CD4-positive, alpha-beta T cell (primary cell): Measurements from ENCODE around the gene TMEM183A. TPM values are rescaled to one million over a fixed set of nuclear protein-coding genes. Genes with fewer than 3 reads are reported as not detected.
A peak's percentile ranks its signal among the peaks of the same experiment; 100 is the strongest.

Source experiments
- ATAC-seq: fragments of 200-7000 bp; cut with Tn5 transposase; one replicate; pipeline ENCODE4 v1.10.0; 2022; ENCODE audit warnings: mild to moderate bottlenecking; ENCODE audit not compliant: poor library complexity
- CTCF ChIA-PET: fragments of 350-600 bp; sonication (Branson Sonifier 250); formaldehyde crosslinking; loops from one replicate; lab custom pipeline; 2021; ENCODE audit warnings: antibody characterized with exemption, inconsistent platforms; lab: Charles Lee
- POLR2A ChIA-PET: fragments of 350-600 bp; sonication (Branson Sonifier 250); formaldehyde crosslinking; loops from one replicate; lab custom pipeline; 2021; ENCODE audit warnings: antibody characterized with exemption, inconsistent platforms; lab: Charles Lee
- DNase-seq, 14 experiments: peaks; one replicate each; pipeline ENCODE4 v3.0.0-alpha.2; 2013 to 2020; ENCODE audit warnings: mixed read lengths in 2 of 14
- H3K27ac ChIP-seq, 2 donors: one replicate each; pipeline versions ENCODE4 v1.5.1 to v1.7.0; 2013; ENCODE audit warnings: low read length in 2 of 2, low read depth in 1 of 2, mild to moderate bottlenecking in 1 of 2
- H3K27me3 ChIP-seq, 2 experiments: 1 replicate in 1 of 2; 2 replicates in 1 of 2; pipeline versions ENCODE4 v1.6.1 to v1.7.0; 2013; ENCODE audit warnings: low read length in 2 of 2, control low read depth in 1 of 2, mild to moderate bottlenecking in 1 of 2, moderate library complexity in 1 of 2; ENCODE audit not compliant: insufficient read depth in 2 of 2, control insufficient read depth in 1 of 2
- H3K36me3 ChIP-seq: one replicate; pipeline ENCODE4 v1.6.1; 2013; ENCODE audit warnings: low read length, control low read depth; ENCODE audit not compliant: insufficient read depth
- H3K4me1 ChIP-seq: one replicate; pipeline ENCODE4 v1.6.1; 2013; ENCODE audit warnings: low read length, control low read depth; ENCODE audit not compliant: insufficient read depth
- H3K4me3 ChIP-seq: one replicate; pipeline ENCODE4 v1.5.1; 2013; ENCODE audit warnings: mild to moderate bottlenecking, low read length, moderate library complexity
- H3K9me3 ChIP-seq, 2 experiments: 1 replicate in 1 of 2; 2 replicates in 1 of 2; pipeline versions ENCODE4 v1.6.1 to v1.7.0; 2013; ENCODE audit warnings: low read length in 2 of 2, mild to moderate bottlenecking in 2 of 2, control low read depth in 1 of 2, moderate library complexity in 1 of 2; ENCODE audit not compliant: control insufficient read depth in 1 of 2, insufficient read depth in 1 of 2
- H3K27ac Mint-ChIP-seq: one replicate; pipeline ENCODE4 v1.8.0; 2020; ENCODE audit warnings: mixed read lengths
- H3K27me3 Mint-ChIP-seq: one replicate; pipeline ENCODE4 v1.8.0; 2021; ENCODE audit warnings: mixed read lengths
- H3K36me3 Mint-ChIP-seq: one replicate; pipeline ENCODE4 v1.8.0; 2021; ENCODE audit warnings: low read depth, mixed read lengths
- H3K4me1 Mint-ChIP-seq: one replicate; pipeline ENCODE4 v1.8.0; 2021; ENCODE audit warnings: low read depth, mixed read lengths
- H3K4me3 Mint-ChIP-seq: one replicate; pipeline ENCODE4 v1.8.0; 2020; ENCODE audit warnings: mild to moderate bottlenecking, mixed read lengths
- H3K9me3 Mint-ChIP-seq: one replicate; pipeline ENCODE4 v1.8.0; 2020; ENCODE audit warnings: mixed read lengths
- CTCF ChIP-seq: fragments of 200-600 bp; IDR thresholded peaks from one replicate; pipeline ENCODE4 v1.8.0; 2022; ENCODE audit warnings: antibody characterized with exemption, mild to moderate bottlenecking
- intact Hi-C, 2 experiments: fragments of 100-400 bp; cut with DNase I in 1 of 2; cut with micrococcal nuclease in 1 of 2; formaldehyde crosslinking; loops; one replicate each; pipeline versions ENCODE4 v1.15.1 to v1.9.0; 2023 to 2025; cut with DNase I, micrococcal nuclease
- total RNA-seq, 174 experiments: library from RNA in 2 of 174; stranded (reverse) in 2 of 174; gene quantifications; one replicate each; pipeline ENCODE4 v1.2.3 and lab custom pipeline; 2021 to 2026

The TMEM183A gene
- total RNA-seq, 2 experiments from 2014 or later, result 187 to 194 TPM

- Histone ChIP-seq H3K4me1 (no peaks in the 10 kb centered on the region), H3K27ac (no peak overlapping the region), H3K4me3 (no peak overlapping the region), H3K9me3 (no peaks in the 10 kb centered on the region), H3K36me3 (no peaks in the 10 kb centered on the region), H3K27me3 (peaks cover 4 to 6% of the 10 kb centered on the region in 2 experiments)
- intact Hi-C loops, result loop anchor here in 1 of 2 experiments (5.0 kb wide), 1 partner anchor 302 kb away; no protein-coding TSS in a partner anchor
- Mint-ChIP-seq H3K9me3 (no peaks in the 10 kb centered on the region), H3K27ac (no peak overlapping the region), H3K4me3 (no peak overlapping the region), H3K36me3 (no peaks in the 10 kb centered on the region), H3K4me1 (no peaks in the 10 kb centered on the region), H3K27me3 (peaks cover 6% of the 10 kb centered on the region)
- POLR2A ChIA-PET, result no interaction called here
- ATAC-seq, result no peak
- DNase-seq, result peak in 2 of 14 experiments; percentile 10 to 12
- CTCF ChIA-PET, result no interaction called here
- TF ChIP-seq CTCF, result no peak
Measured at GRCh38 chr1:203035111-203036000, 28.2 kb downstream of the TMEM183A start.

GRCh38 chr1:203036135-203036534, 29.0 kb downstream of the TMEM183A start:
- Mint-ChIP-seq H3K4me1 (no peaks in the 10 kb centered on the region), H3K27ac (no peak overlapping the region), H3K4me3 (no peak overlapping the region), H3K27me3 (peaks cover 6% of the 10 kb centered on the region), H3K9me3 (no peaks in the 10 kb centered on the region), H3K36me3 (no peaks in the 10 kb centered on the region)
- intact Hi-C loops, result loop anchor here in 1 of 2 experiments (5.0 kb wide), 1 partner anchor 301 kb away; no protein-coding TSS in a partner anchor
- Histone ChIP-seq H3K9me3 (no peaks in the 10 kb centered on the region), H3K36me3 (no peaks in the 10 kb centered on the region), H3K27me3 (peaks cover 4 to 6% of the 10 kb centered on the region in 2 experiments), H3K4me1 (no peaks in the 10 kb centered on the region), H3K4me3 (no peak overlapping the region), H3K27ac (no peak overlapping the region)
- no peak for TF ChIP-seq CTCF
- ChIA-PET POLR2A (no interaction called here), CTCF (no interaction called here)
- ATAC-seq (no peak), DNase-seq (peak in 1 of 14 experiments; percentile 10)

GRCh38 chr1:203036537-203036936, 29.4 kb downstream of the TMEM183A start:
- POLR2A ChIA-PET, result no interaction called here

More at GRCh38 chr1:203036537-203036936, 29.4 kb downstream of the TMEM183A start:
- H3K9me3 Mint-ChIP-seq, result no peaks in the 10 kb centered on the region
- no peak overlapping the region for H3K4me3 Mint-ChIP-seq
- no peaks in the 10 kb centered on the region for H3K4me1 Mint-ChIP-seq
- H3K36me3 ChIP-seq, result no peaks in the 10 kb centered on the region
- no peak overlapping the region for H3K4me3 ChIP-seq
- peak in 1 of 14 experiments; percentile 20 for DNase-seq
- H3K27ac Mint-ChIP-seq, result no peak overlapping the region
- H3K27me3 ChIP-seq, result peaks cover 4 to 6% of the 10 kb centered on the region in 2 experiments
- intact Hi-C loops, result loop anchor here in 1 of 2 experiments (5.0 kb wide), 1 partner anchor 301 kb away; no protein-coding TSS in a partner anchor
- H3K27me3 Mint-ChIP-seq, result peaks cover 6% of the 10 kb centered on the region
- H3K4me1 ChIP-seq, result no peaks in the 10 kb centered on the region
- ATAC-seq, result no peak
- no peaks in the 10 kb centered on the region for H3K36me3 Mint-ChIP-seq
- CTCF ChIA-PET, result no interaction called here
- TF ChIP-seq CTCF, result no peak
- H3K9me3 ChIP-seq, result no peaks in the 10 kb centered on the region
- no peak overlapping the region for H3K27ac ChIP-seq
